ENCODE measurements around the gene HEATR5A. TPM values are rescaled to one million over a fixed set of nuclear protein-coding genes. Genes with fewer than 3 reads are reported as not detected.

Gene HEATR5A
- total and polyA plus RNA-seq, 2 donors (not counting 1 experiment from before 2014, with no cell fraction given), result 4.8 to 22.1 TPM

GRCh38 chr14:31340297-31341063, 79.9 kb downstream of the HEATR5A start:
- no peak for TF ChIP-seq EZH2 (IDR thresholded peaks at IDR 0.05; ENCODE audit: borderline replicate concordance, insufficient read depth, low read depth, low read length, poor library complexity, severe bottlenecking)
- no peak for TF ChIP-seq CTCF (IDR thresholded peaks at IDR 0.05)
- Histone ChIP-seq H3K4me2 (replicated peaks; ENCODE audit: low read depth, low read length, poor library complexity, severe bottlenecking) (no peak overlapping the region), H4K20me1 (ENCODE audit: control insufficient read depth, insufficient read depth, low read length, poor library complexity, severe bottlenecking) (no peaks in the 10 kb centered on the region), H3K27ac (ENCODE audit: low read length in 2 of 2) (no peak overlapping the region), H3K79me2 (ENCODE audit: control insufficient read depth, insufficient read depth, low read length) (no peaks in the 10 kb centered on the region), H3K9me3 (ENCODE audit: control extremely low read depth in 1 of 3, control insufficient read depth in 2 of 3, insufficient read depth in 1 of 3, low read length in 2 of 3) (no peaks in the 10 kb centered on the region), H3K4me3 (ENCODE audit: control extremely low read depth in 1 of 5, extremely low read depth in 1 of 5, insufficient read depth in 1 of 5, low read depth in 2 of 5, low read length in 4 of 5) (no peak overlapping the region), H2AFZ (ENCODE audit: insufficient read depth, low read depth, low read length, poor library complexity, severe bottlenecking) (no peak overlapping the region), H3K36me3 (replicated peaks in 1 of 2; ENCODE audit: control extremely low read depth in 1 of 2, control insufficient read depth in 1 of 2, extremely low read depth in 1 of 2, insufficient read depth in 2 of 2, low read length in 1 of 2) (peaks cover 7 to 22% of the 10 kb centered on the region in 2 experiments), H3K4me1 (ENCODE audit: control insufficient read depth in 2 of 2, insufficient read depth in 2 of 2, low read length in 2 of 2) (no peaks in the 10 kb centered on the region), H3K9ac (ENCODE audit: low read length) (no peak overlapping the region), H3K27me3 (replicated peaks in 1 of 4; ENCODE audit: control extremely low read depth in 1 of 4, control insufficient read depth in 3 of 4, insufficient read depth in 4 of 4, low read length in 3 of 4) (no peaks in the 10 kb centered on the region)
- no CpG with 5 or more reads among the region's 5 CpGs for WGBS (ENCODE audit: insufficient coverage)
- no peaks in the 10 kb centered on the region for H3K27me3 Mint-ChIP-seq
- ChIA-PET POLR2A (no interaction called here), CTCF (no interaction called here)
- H3K9me3 Mint-ChIP-seq (ENCODE audit: insufficient read depth), result no peaks in the 10 kb centered on the region
- intact Hi-C loops (cut with micrococcal nuclease), result no loop called here
- DNase-seq, result no peak
- no peak overlapping the region for H3K4me3 Mint-ChIP-seq
- no peaks in the 10 kb centered on the region for H3K4me1 Mint-ChIP-seq
- ATAC-seq (ENCODE audit: low read depth), result no peak
- no peak overlapping the region for H3K27ac Mint-ChIP-seq

- ATAC-seq (ENCODE audit: low read depth), result no peak
Measured at GRCh38 chr14:31339743-31340142, 80.6 kb downstream of the HEATR5A start.

More at GRCh38 chr14:31339743-31340142, 80.6 kb downstream of the HEATR5A start:
- H3K4me3 Mint-ChIP-seq, result no peak overlapping the region
- H3K27me3 Mint-ChIP-seq, result no peaks in the 10 kb centered on the region
- POLR2A ChIA-PET, result no interaction called here
- Histone ChIP-seq H3K9me3 (ENCODE audit: control extremely low read depth in 1 of 3, control insufficient read depth in 2 of 3, insufficient read depth in 1 of 3, low read length in 2 of 3) (no peaks in the 10 kb centered on the region), H3K27me3 (replicated peaks in 1 of 4; ENCODE audit: control extremely low read depth in 1 of 4, control insufficient read depth in 3 of 4, insufficient read depth in 4 of 4, low read length in 3 of 4) (no peaks in the 10 kb centered on the region), H3K36me3 (replicated peaks in 1 of 2; ENCODE audit: control extremely low read depth in 1 of 2, control insufficient read depth in 1 of 2, extremely low read depth in 1 of 2, insufficient read depth in 2 of 2, low read length in 1 of 2) (peaks cover 5 to 15% of the 10 kb centered on the region in 2 experiments), H3K4me1 (ENCODE audit: control insufficient read depth in 2 of 2, insufficient read depth in 2 of 2, low read length in 2 of 2) (no peaks in the 10 kb centered on the region), H3K27ac (ENCODE audit: low read length in 2 of 2) (no peak overlapping the region), H2AFZ (ENCODE audit: insufficient read depth, low read depth, low read length, poor library complexity, severe bottlenecking) (no peak overlapping the region), H3K79me2 (ENCODE audit: control insufficient read depth, insufficient read depth, low read length) (no peaks in the 10 kb centered on the region), H3K9ac (ENCODE audit: low read length) (no peak overlapping the region), H3K4me3 (ENCODE audit: control extremely low read depth in 1 of 5, extremely low read depth in 1 of 5, insufficient read depth in 1 of 5, low read depth in 2 of 5, low read length in 4 of 5) (no peak overlapping the region), H3K4me2 (replicated peaks; ENCODE audit: low read depth, low read length, poor library complexity, severe bottlenecking) (no peak overlapping the region), H4K20me1 (ENCODE audit: control insufficient read depth, insufficient read depth, low read length, poor library complexity, severe bottlenecking) (no peaks in the 10 kb centered on the region)
- no peaks in the 10 kb centered on the region for H3K9me3 Mint-ChIP-seq (ENCODE audit: insufficient read depth)
- intact Hi-C loops (cut with micrococcal nuclease), result no loop called here
- H3K27ac Mint-ChIP-seq, result no peak overlapping the region
- no peak for TF ChIP-seq CTCF (IDR thresholded peaks at IDR 0.05)
- no peak for TF ChIP-seq EZH2 (IDR thresholded peaks at IDR 0.05; ENCODE audit: borderline replicate concordance, insufficient read depth, low read depth, low read length, poor library complexity, severe bottlenecking)
- CTCF ChIA-PET, result no interaction called here
- DNase-seq, result no peak
- no peaks in the 10 kb centered on the region for H3K4me1 Mint-ChIP-seq
